HEK293 (cell line): Measurements from ENCODE around the gene PRXL2C.

Experiments
- CTCF ChIA-PET: fragments of 350-600 bp; formaldehyde crosslinking; extraction: SDS; loops from one replicate; lab custom pipeline; 2021; ENCODE audit warnings: antibody characterized with exemption; lab: Yijun Ruan, JAX
- POLR2A ChIA-PET: fragments of 300-600 bp; formaldehyde crosslinking; extraction: SDS; loops from one replicate; lab custom pipeline; 2020; ENCODE audit warnings: antibody characterized with exemption, inconsistent platforms; lab: Yijun Ruan, JAX
- H3K27ac ChIP-seq: fragments of 200-500 bp; sonication (Bioruptor generic); 2 replicates; pipeline ENCODE4 v1.5.1; 2014; ENCODE audit warnings: low read depth, low read length, control low read depth, inconsistent platforms; ENCODE audit errors: extremely low read depth
- H3K36me3 ChIP-seq, 2 experiments: fragments of 200-500 bp in 1 of 2; sonication (Bioruptor generic) in 1 of 2; 1 replicate in 1 of 2; 2 replicates in 1 of 2; pipeline ENCODE4 v1.5.1; 2014 to 2017; ENCODE audit warnings: inconsistent platforms in 2 of 2, low read length in 2 of 2; ENCODE audit not compliant: control insufficient read depth in 2 of 2, insufficient read depth in 1 of 2
- H3K4me1 ChIP-seq: fragments of 200-500 bp; sonication (Bioruptor generic); 2 replicates; pipeline ENCODE4 v1.5.1; 2014; ENCODE audit warnings: mild to moderate bottlenecking, low read length, inconsistent platforms; ENCODE audit not compliant: control insufficient read depth, insufficient read depth
- H3K4me3 ChIP-seq: 2 replicates; pipeline ENCODE4 v1.5.1; 2011; ENCODE audit warnings: low read depth, mild to moderate bottlenecking, control low read depth, low read length, moderate library complexity
- H3K9me3 ChIP-seq: fragments of 200-500 bp; sonication (Bioruptor generic); 2 replicates; pipeline ENCODE4 v1.5.1; 2014; ENCODE audit warnings: low read depth, low read length, inconsistent platforms; ENCODE audit not compliant: control insufficient read depth, insufficient read depth
- GLI2 ChIP-seq: fragments of 450-650 bp; formaldehyde crosslinking; IDR thresholded peaks from 2 replicates; pipeline ENCODE4; 2017; ENCODE audit warnings: missing biosample characterization, missing genetic modification characterization, low read depth, borderline replicate concordance
- GLIS2 ChIP-seq: fragments of 450-650 bp; formaldehyde crosslinking; IDR thresholded peaks from 2 replicates; pipeline ENCODE4 v1.5.1; 2016; ENCODE audit warnings: missing biosample characterization, missing genetic modification characterization
- MEIS1 ChIP-seq: sonication (generic); formaldehyde crosslinking; IDR thresholded peaks from 2 replicates; pipeline ENCODE4 v1.8.1; 2022; ENCODE audit warnings: missing genetic modification reagents, mild to moderate bottlenecking, borderline replicate concordance
- SCRT2 ChIP-seq: fragments of 450-650 bp; formaldehyde crosslinking; IDR thresholded peaks from 2 replicates; pipeline ENCODE4 v1.5.1; 2016; ENCODE audit warnings: missing biosample characterization, missing genetic modification characterization
- ZBTB21 ChIP-seq: fragments of 450-650 bp; formaldehyde crosslinking; IDR thresholded peaks from 2 replicates; pipeline ENCODE4 v1.5.1; 2017; ENCODE audit warnings: missing biosample characterization, missing genetic modification characterization
- ZNF157 ChIP-seq: fragments of 450-650 bp; formaldehyde crosslinking; IDR thresholded peaks from 2 replicates; pipeline ENCODE4 v1.5.1; 2016; ENCODE audit warnings: missing biosample characterization, missing genetic modification characterization
- ZNF2 ChIP-seq: fragments of 450-650 bp; formaldehyde crosslinking; IDR thresholded peaks from 2 replicates; pipeline ENCODE4 v1.5.1; 2016; ENCODE audit warnings: missing biosample characterization, missing genetic modification characterization
- ZNF433 ChIP-seq: fragments of 450-650 bp; formaldehyde crosslinking; IDR thresholded peaks from 2 replicates; pipeline ENCODE4 v1.5.1; 2016; ENCODE audit warnings: missing biosample characterization, missing genetic modification characterization, low read depth
- ZNF585B ChIP-seq: fragments of 450-650 bp; formaldehyde crosslinking; IDR thresholded peaks from 2 replicates; pipeline ENCODE4 v1.5.1; 2016; ENCODE audit warnings: missing biosample characterization, missing genetic modification characterization
- ZNF624 ChIP-seq: fragments of 450-650 bp; formaldehyde crosslinking; IDR thresholded peaks from 2 replicates; pipeline ENCODE4 v1.5.1; 2017; ENCODE audit warnings: missing biosample characterization, missing genetic modification characterization
- ZNF792 ChIP-seq: fragments of 450-650 bp; formaldehyde crosslinking; IDR thresholded peaks from 2 replicates; pipeline ENCODE4 v1.5.1; 2016; ENCODE audit warnings: missing biosample characterization, missing genetic modification characterization
- ZNF830 ChIP-seq: fragments of 450-650 bp; IDR thresholded peaks from 2 replicates; pipeline ENCODE4 v1.5.0; 2018; ENCODE audit warnings: missing biosample characterization, missing genetic modification characterization, low read depth, mild to moderate bottlenecking, moderate library complexity
- ZXDB ChIP-seq: fragments of 450-650 bp; formaldehyde crosslinking; IDR thresholded peaks from 2 replicates; pipeline ENCODE4 v1.5.1; 2016; ENCODE audit warnings: missing biosample characterization, missing genetic modification characterization
- TF ChIP-seq, protein P1 (sequence below): fragments of 450-650 bp; formaldehyde crosslinking; IDR thresholded peaks from 2 replicates; pipeline ENCODE4 v1.5.1; 2017; ENCODE audit warnings: missing biosample characterization, missing genetic modification characterization
- TF ChIP-seq, protein P2 (sequence below): fragments of 450-650 bp; formaldehyde crosslinking; IDR thresholded peaks from 2 replicates; pipeline ENCODE4; 2016; ENCODE audit warnings: missing biosample characterization, missing genetic modification characterization
- TF ChIP-seq, protein P3 (sequence below): fragments of 450-650 bp; formaldehyde crosslinking; conservative IDR thresholded peaks from 2 replicates; pipeline ENCODE4 v1.5.1; 2016; ENCODE audit warnings: low read depth, missing biosample characterization, missing genetic modification characterization
- TF ChIP-seq, protein P4 (sequence below): fragments of 450-650 bp; formaldehyde crosslinking; IDR thresholded peaks from 2 replicates; pipeline ENCODE4 v1.5.1; 2016; ENCODE audit warnings: missing biosample characterization, missing genetic modification characterization, low read depth

The PRXL2C gene

DNA sequence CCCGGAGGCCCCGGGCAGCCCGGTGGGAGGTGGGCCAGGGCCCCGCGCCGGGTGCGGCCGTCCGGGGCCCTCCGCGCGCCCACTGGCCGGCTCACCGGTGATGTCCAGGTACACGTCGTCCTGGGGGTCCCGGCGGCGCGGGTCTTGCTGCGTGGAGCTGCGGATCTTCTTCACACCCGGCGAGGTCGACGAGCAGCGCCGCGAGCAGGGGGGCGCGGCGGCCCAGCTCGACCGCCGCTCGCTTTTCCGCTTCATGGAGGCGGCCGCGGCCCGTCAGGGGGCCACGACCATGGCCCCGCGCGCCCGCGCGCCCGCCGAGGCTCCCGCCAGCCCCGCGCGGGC lies 36.0 kb downstream of the PRXL2C start:
- Histone ChIP-seq H3K27ac (peak overlapping the region; percentile 65; the same call in 1 of the 2 replicates), H3K9me3 (no peaks in the 10 kb centered on the region), H3K36me3 (no peaks in the 10 kb centered on the region), H3K4me3 (peak overlapping the region; percentile 64), H3K4me1 (peaks cover 6% of the 10 kb centered on the region)
- no peak for TF ChIP-seq ZNF830 (tag by site-specific recombination)
- no peak for TF ChIP-seq ZXDB (tag by site-specific recombination)
- TF ChIP-seq ZBTB21, result no peak
- no peak for TF ChIP-seq ZNF2 (tag by site-specific recombination)
- no peak for TF ChIP-seq GLIS2
- TF ChIP-seq, protein P1, sequence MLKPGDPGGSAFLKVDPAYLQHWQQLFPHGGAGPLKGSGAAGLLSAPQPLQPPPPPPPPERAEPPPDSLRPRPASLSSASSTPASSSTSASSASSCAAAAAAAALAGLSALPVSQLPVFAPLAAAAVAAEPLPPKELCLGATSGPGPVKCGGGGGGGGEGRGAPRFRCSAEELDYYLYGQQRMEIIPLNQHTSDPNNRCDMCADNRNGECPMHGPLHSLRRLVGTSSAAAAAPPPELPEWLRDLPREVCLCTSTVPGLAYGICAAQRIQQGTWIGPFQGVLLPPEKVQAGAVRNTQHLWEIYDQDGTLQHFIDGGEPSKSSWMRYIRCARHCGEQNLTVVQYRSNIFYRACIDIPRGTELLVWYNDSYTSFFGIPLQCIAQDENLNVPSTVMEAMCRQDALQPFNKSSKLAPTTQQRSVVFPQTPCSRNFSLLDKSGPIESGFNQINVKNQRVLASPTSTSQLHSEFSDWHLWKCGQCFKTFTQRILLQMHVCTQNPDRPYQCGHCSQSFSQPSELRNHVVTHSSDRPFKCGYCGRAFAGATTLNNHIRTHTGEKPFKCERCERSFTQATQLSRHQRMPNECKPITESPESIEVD (tag by site-specific recombination), result no peak
- TF ChIP-seq, protein P2, sequence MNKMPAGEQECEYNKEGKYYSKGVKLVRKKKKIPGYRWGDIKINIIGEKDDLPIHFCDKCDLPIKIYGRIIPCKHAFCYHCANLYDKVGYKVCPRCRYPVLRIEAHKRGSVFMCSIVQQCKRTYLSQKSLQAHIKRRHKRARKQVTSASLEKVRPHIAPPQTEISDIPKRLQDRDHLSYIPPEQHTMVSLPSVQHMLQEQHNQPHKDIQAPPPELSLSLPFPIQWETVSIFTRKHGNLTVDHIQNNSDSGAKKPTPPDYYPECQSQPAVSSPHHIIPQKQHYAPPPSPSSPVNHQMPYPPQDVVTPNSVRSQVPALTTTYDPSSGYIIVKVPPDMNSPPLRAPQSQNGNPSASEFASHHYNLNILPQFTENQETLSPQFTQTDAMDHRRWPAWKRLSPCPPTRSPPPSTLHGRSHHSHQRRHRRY (tag by site-specific recombination), result no peak
- TF ChIP-seq, protein P3, sequence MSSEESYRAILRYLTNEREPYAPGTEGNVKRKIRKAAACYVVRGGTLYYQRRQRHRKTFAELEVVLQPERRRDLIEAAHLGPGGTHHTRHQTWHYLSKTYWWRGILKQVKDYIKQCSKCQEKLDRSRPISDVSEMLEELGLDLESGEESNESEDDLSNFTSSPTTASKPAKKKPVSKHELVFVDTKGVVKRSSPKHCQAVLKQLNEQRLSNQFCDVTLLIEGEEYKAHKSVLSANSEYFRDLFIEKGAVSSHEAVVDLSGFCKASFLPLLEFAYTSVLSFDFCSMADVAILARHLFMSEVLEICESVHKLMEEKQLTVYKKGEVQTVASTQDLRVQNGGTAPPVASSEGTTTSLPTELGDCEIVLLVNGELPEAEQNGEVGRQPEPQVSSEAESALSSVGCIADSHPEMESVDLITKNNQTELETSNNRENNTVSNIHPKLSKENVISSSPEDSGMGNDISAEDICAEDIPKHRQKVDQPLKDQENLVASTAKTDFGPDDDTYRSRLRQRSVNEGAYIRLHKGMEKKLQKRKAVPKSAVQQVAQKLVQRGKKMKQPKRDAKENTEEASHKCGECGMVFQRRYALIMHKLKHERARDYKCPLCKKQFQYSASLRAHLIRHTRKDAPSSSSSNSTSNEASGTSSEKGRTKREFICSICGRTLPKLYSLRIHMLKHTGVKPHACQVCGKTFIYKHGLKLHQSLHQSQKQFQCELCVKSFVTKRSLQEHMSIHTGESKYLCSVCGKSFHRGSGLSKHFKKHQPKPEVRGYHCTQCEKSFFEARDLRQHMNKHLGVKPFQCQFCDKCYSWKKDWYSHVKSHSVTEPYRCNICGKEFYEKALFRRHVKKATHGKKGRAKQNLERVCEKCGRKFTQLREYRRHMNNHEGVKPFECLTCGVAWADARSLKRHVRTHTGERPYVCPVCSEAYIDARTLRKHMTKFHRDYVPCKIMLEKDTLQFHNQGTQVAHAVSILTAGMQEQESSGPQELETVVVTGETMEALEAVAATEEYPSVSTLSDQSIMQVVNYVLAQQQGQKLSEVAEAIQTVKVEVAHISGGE (tag by site-specific recombination), result no peak
- TF ChIP-seq SCRT2, result no peak
- TF ChIP-seq, protein P4, sequence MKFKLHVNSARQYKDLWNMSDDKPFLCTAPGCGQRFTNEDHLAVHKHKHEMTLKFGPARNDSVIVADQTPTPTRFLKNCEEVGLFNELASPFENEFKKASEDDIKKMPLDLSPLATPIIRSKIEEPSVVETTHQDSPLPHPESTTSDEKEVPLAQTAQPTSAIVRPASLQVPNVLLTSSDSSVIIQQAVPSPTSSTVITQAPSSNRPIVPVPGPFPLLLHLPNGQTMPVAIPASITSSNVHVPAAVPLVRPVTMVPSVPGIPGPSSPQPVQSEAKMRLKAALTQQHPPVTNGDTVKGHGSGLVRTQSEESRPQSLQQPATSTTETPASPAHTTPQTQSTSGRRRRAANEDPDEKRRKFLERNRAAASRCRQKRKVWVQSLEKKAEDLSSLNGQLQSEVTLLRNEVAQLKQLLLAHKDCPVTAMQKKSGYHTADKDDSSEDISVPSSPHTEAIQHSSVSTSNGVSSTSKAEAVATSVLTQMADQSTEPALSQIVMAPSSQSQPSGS (tag by site-specific recombination), result no peak
- TF ChIP-seq ZNF433 (tag by site-specific recombination), result no peak
- no peak for TF ChIP-seq MEIS1 (CRISPR knock-in tag)
- TF ChIP-seq GLI2 (tag by site-specific recombination), result no peak
- no peak for TF ChIP-seq ZNF792 (tag by site-specific recombination)
- no peak for TF ChIP-seq ZNF157
- TF ChIP-seq ZNF624 (tag by site-specific recombination), result no peak
- TF ChIP-seq ZNF585B, result no peak
- POLR2A ChIA-PET, result interaction anchor here (0.6 to 1.3 kb wide), 5 partner anchors 10 to 613 kb away, joined by 3 to 8 read pairs (median 3); no protein-coding TSS in a partner anchor
- CTCF ChIA-PET, result interaction anchor here (0.6 to 2.5 kb wide), 6 partner anchors 17 to 293 kb away, joined by 3 to 5 read pairs (median 3); no protein-coding TSS in a partner anchor
